ENCODE data around the gene E2F4.

E2F4 gene

DNA sequence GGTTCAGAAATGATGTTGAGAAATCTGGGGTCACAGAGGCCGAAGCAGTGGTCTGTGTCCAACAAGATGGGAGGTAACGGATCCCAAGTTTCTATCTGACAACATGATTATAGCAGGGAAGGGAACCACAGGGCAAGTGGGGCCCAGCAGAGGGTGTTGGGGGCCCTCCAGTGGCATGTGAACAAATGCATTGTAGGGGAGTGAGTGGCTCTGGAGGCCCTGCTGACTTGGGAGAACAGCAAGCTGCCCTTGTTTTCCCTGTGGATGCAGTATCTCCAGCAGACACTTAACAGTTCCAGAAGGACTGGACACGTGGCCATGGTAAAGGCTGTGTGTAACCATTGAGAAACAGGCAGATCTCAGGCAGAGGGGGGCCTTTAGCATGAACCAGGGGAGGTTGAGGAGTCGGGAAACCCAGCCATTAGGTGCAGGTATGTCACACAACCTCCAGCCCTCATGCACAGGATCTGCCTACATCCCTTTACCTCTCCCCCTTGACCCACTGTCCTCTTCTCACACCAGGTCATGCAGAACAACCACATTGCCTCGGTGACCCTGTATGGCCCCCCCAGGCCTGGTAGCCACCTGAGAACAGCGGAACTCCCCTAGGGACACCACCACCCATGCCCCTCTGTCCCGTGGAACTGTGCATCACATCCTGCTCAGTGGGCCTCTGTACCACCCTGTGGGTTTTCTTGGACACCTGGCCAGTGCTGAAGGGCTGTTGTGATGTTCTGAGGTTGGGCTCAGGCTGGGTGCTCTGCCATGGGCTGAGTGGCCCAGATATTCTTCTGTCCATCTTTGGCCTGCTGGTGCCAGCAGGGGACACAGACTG is 45.2 kb upstream of the E2F4 start:
- TF ChIP-seq, protein P1, sequence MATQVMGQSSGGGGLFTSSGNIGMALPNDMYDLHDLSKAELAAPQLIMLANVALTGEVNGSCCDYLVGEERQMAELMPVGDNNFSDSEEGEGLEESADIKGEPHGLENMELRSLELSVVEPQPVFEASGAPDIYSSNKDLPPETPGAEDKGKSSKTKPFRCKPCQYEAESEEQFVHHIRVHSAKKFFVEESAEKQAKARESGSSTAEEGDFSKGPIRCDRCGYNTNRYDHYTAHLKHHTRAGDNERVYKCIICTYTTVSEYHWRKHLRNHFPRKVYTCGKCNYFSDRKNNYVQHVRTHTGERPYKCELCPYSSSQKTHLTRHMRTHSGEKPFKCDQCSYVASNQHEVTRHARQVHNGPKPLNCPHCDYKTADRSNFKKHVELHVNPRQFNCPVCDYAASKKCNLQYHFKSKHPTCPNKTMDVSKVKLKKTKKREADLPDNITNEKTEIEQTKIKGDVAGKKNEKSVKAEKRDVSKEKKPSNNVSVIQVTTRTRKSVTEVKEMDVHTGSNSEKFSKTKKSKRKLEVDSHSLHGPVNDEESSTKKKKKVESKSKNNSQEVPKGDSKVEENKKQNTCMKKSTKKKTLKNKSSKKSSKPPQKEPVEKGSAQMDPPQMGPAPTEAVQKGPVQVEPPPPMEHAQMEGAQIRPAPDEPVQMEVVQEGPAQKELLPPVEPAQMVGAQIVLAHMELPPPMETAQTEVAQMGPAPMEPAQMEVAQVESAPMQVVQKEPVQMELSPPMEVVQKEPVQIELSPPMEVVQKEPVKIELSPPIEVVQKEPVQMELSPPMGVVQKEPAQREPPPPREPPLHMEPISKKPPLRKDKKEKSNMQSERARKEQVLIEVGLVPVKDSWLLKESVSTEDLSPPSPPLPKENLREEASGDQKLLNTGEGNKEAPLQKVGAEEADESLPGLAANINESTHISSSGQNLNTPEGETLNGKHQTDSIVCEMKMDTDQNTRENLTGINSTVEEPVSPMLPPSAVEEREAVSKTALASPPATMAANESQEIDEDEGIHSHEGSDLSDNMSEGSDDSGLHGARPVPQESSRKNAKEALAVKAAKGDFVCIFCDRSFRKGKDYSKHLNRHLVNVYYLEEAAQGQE (IDR thresholded peaks at IDR 0.05; ENCODE audit: low read depth): no peak
- TF ChIP-seq TEAD4 (IDR thresholded peaks at IDR 0.05) (no peak), RAD21 (IDR thresholded peaks at IDR 0.05; ENCODE audit: low read depth) (no peak; the same call in 1 of the 2 replicates)

DNA sequence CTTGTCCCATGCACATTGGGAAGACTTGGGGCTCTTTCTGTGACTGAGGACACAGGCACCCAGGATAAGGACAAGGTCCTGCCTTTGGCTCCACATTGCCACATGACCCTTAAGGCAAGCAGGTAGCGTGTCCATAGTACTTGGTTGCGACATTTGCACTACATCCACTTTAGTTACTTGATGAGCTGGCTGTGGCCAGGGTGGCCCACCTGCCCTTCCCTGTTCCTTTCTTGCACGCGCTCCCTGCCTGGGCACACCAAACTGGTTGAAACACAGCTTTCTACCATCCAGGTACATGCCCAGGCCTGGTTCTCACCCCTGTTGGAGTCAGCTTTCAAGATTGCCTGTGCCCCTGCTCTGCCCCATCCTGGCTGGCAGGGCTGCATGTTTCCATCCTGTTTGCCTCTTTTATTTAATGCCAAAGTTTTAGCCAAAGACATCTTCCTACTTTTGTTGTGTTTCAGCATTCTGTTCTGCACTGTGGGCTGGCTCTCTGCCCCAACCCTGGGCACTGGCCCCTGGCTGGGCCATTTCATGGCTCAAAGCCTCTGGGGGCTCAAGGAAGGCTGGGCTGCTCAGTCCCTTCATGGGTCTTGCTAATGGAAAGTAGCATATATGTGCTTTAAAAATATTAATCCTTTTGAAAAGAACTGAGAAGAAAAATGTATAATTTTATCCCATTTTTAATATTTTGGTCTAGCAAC is 44.4 kb upstream of the E2F4 start:
- TF ChIP-seq CREB1 (IDR thresholded peaks at IDR 0.05; ENCODE audit: low read depth) (no peak), ZBTB7A (IDR thresholded peaks at IDR 0.05; ENCODE audit: low read depth) (no peak), EP300 (IDR thresholded peaks at IDR 0.05; ENCODE audit: borderline replicate concordance) (no peak), YY1 (IDR thresholded peaks at IDR 0.05; ENCODE audit: low read depth) (no peak), FOXM1 (IDR thresholded peaks at IDR 0.05; ENCODE audit: borderline replicate concordance, low read depth) (no peak), EGR1 (IDR thresholded peaks at IDR 0.05) (no peak), RAD21 (IDR thresholded peaks at IDR 0.05; ENCODE audit: low read depth) (no peak)
- TF ChIP-seq, protein P2, sequence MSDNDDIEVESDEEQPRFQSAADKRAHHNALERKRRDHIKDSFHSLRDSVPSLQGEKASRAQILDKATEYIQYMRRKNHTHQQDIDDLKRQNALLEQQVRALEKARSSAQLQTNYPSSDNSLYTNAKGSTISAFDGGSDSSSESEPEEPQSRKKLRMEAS (IDR thresholded peaks at IDR 0.05): no peak

DNA sequence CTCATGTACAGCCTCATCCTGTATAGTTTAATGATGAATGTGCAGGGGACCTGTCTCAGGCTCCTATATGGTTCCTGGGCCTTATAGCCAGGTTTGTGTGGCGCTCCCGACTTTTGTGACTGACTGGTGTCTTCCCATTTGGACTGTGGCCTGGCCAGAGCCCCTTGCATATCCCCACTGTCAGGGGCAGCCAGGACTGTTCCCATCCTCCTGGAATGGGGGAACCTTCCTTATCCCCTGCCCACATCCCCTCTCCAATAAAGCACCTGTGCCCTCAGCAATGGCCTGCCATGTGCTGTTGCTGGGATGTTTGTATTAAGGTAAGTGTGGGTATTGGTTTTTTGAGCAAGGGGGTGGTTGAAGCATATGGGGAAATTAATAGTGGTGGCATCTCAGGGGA is 43.7 kb upstream of the E2F4 start:
- TF ChIP-seq, protein P2 (IDR thresholded peaks at IDR 0.05): no peak
- TF ChIP-seq, protein P1 (IDR thresholded peaks at IDR 0.05; ENCODE audit: low read depth): no peak
- no peak for TF ChIP-seq CREB1 (IDR thresholded peaks at IDR 0.05; ENCODE audit: low read depth)
- TF ChIP-seq TCF12 (IDR thresholded peaks at IDR 0.05; ENCODE audit: low read depth): no peak
- TF ChIP-seq TEAD4 (IDR thresholded peaks at IDR 0.05): no peak
- no peak for TF ChIP-seq FOXM1 (IDR thresholded peaks at IDR 0.05; ENCODE audit: borderline replicate concordance, low read depth)
- TF ChIP-seq EP300 (IDR thresholded peaks at IDR 0.05; ENCODE audit: borderline replicate concordance): no peak
- TF ChIP-seq CEBPB (IDR thresholded peaks at IDR 0.05): no peak
- TF ChIP-seq ZBTB7A (IDR thresholded peaks at IDR 0.05; ENCODE audit: low read depth): no peak
- TF ChIP-seq EGR1 (IDR thresholded peaks at IDR 0.05): no peak
- TF ChIP-seq, protein P3, sequence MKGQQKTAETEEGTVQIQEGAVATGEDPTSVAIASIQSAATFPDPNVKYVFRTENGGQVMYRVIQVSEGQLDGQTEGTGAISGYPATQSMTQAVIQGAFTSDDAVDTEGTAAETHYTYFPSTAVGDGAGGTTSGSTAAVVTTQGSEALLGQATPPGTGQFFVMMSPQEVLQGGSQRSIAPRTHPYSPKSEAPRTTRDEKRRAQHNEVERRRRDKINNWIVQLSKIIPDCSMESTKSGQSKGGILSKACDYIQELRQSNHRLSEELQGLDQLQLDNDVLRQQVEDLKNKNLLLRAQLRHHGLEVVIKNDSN (IDR thresholded peaks at IDR 0.05): no peak
- TF ChIP-seq YY1 (IDR thresholded peaks at IDR 0.05; ENCODE audit: low read depth): no peak
- no peak for TF ChIP-seq RAD21 (IDR thresholded peaks at IDR 0.05; ENCODE audit: low read depth)

DNA sequence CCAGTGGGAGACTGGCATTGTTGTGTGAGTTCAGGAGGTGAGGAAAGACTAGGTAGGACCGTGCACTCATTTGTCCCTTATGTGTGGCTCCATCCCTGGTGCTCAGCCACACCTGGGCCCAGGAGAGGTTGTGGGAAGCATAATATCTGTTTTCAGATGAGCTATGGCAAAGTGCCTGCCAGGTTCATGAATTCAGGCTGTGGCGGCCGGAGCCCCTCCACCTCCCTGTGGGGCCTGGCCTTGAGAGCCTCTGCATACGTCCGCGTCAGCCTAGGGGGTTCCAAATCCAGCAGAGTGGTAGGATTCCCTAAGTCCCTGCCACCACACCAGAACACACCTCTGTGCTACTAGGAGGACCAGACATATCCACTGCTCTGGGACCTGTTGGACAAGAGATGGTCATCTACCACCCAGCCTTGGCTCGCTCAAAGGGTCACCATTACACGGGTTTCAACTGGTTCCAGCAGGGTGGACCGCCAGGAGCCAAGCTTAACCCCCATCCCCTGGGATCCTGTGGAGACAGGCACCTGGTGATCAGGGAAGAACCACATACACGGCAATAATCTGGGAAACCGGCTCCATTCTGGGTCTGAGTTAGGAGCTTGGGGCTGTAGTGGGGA is 43.2 kb upstream of the E2F4 start:
- TF ChIP-seq, protein P2 (IDR thresholded peaks at IDR 0.05): no peak
- TF ChIP-seq TCF12 (IDR thresholded peaks at IDR 0.05; ENCODE audit: low read depth): no peak
- no peak for TF ChIP-seq EGR1 (IDR thresholded peaks at IDR 0.05)

DNA sequence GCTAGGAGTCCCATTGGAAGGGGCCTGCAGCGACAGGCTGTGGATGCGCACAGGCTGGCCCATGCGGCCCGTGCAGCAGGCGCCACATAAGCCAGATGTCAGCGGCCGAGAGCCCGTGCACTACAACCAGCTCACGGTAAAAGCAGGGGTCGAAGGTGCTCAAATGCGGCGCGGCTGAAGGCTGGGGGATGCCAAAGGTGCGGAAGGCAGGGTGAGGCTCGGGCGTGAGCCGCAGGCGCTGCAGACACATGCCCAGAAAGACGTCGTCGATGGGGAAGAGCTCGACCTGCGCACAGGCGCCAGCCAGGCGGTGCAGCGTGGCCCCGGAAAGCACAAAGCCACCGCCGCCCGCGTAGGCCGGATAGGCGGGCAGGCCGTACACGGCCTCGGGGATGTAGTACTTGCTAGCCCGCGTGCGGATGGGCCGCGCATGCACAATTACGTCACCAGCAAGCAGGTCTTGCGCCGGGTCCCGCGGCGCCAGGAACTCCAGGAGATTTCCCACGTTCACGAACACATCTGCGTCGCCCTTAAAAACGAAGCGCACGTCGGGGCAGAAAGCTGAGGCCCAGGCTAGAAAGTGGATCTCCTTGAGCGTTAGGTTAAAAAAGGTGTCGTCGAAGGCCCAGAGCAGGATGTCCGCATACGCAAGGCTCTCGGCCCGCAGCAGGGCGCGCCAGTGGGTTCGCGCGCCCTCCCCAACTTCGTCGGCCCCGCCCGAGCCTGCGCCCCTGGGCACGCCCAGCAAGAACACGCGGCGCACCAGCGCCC is 42.5 kb upstream of the E2F4 start:
- TF ChIP-seq CREB1 (IDR thresholded peaks at IDR 0.05; ENCODE audit: low read depth): no peak
- TF ChIP-seq YY1 (IDR thresholded peaks at IDR 0.05; ENCODE audit: low read depth): no peak
- TF ChIP-seq, protein P3 (IDR thresholded peaks at IDR 0.05): no peak

Measured in Ishikawa (cell line).